ENCODE data around the gene BBS5. TPM values are rescaled to one million over a fixed set of nuclear protein-coding genes. Genes with fewer than 3 reads are reported as not detected.
"Not testable (repeated sequence)": the region's sequence is repeated elsewhere in the genome, so short reads cannot be mapped to it uniquely, and the experiment has no call there.

Gene BBS5
- total RNA-seq, 2 experiments from 2014 or later = 0.90 to 1.1 TPM

DNA sequence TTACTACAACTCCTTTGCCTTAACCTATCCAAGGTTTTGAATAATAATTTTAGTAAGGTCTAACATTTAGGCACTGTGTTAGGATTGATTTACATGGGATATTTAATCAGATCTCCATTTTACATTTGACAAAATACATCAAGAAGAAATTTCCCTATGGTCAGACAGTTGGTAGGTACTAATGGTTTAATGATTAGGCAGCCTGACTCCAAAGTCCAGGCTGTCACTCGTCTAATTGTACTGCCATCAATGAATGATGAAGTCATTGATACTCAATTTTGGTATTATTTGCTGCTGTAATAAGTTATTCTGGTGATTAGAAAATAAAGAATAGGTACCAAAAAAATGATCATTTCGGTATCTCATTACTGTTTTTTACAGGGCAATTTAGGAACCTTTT lies 14.1 kb downstream of the BBS5 start:
- CTCF ChIA-PET = interaction anchor here (1.0 to 1.1 kb wide), 2 partner anchors 12 to 35 kb away, joined by 3 read pairs; no protein-coding TSS in a partner anchor
- no peaks in the 10 kb centered on the region for H3K27me3 Mint-ChIP-seq
- H3K36me3 Mint-ChIP-seq (ENCODE audit: low read depth) = no peaks in the 10 kb centered on the region
- no peak overlapping the region for H3K4me3 Mint-ChIP-seq
- DNase-seq = no peak
- no peaks in the 10 kb centered on the region for H3K4me1 Mint-ChIP-seq
- POLR2A ChIA-PET = no interaction called here
- no peak overlapping the region for H3K27ac Mint-ChIP-seq
- H3K9me3 Mint-ChIP-seq = no peaks in the 10 kb centered on the region

DNA sequence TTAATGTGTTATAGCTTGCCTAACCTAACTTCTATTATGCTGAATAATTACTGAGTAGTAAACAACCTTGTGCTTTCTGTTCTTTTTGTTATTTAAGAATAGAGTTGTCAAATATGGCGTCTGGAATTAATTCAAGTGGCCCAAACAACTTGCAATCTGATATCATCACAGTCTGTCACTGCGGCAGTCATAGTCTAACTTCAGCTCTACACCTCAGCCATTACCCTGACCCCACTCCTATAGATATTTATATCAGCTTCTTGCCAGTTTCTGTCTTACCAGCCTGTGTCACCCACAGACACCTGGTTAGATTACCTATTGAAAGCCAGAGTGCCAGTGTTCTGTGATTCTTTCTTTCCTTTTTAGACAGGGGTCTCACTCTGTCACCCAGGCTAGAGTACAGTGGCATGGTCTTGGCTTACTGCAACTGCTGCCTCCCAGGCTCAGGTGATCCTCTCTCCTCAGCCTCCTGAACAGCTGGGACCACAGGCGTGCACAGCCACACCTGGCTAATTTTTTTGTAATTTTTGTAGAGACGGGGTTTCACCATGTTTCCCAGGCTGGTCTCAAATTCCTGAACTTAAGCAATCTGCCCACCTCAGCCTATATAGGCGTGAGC lies 16.1 kb downstream of the BBS5 start:
- H3K27me3 Mint-ChIP-seq = no peaks in the 10 kb centered on the region
- H3K27ac Mint-ChIP-seq = no peak overlapping the region
- H3K4me1 Mint-ChIP-seq = no peaks in the 10 kb centered on the region
- POLR2A ChIA-PET = no interaction called here
- no peaks in the 10 kb centered on the region for H3K9me3 Mint-ChIP-seq
- no peak overlapping the region for H3K4me3 Mint-ChIP-seq
- CTCF ChIA-PET = no interaction called here
- no peaks in the 10 kb centered on the region for H3K36me3 Mint-ChIP-seq (ENCODE audit: low read depth)
- no peak for DNase-seq

DNA sequence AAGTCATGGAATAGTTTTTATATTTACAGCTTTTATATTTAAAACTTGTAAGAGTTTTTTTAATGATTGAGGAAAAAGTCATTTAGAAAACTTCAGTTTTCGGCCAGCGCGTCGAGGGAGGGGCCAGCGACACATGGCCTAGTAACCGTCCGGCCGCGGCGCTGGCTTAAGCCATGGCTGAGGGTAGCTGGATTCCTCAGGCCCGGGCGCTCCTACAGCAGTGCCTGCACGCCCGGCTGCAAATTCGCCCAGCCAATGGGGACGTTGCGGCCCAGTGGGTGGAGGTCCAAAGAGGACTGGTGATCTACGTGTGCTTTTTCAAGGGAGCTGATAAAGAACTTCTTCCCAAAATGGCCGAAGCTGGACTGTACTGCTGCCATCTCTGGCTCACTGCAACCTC lies 25.4 kb downstream of the BBS5 start:
- CTCF ChIA-PET = no interaction called here
- Mint-ChIP-seq H3K9me3 (no peaks in the 10 kb centered on the region), H3K27me3 (no peaks in the 10 kb centered on the region), H3K4me1 (peaks cover 4% of the 10 kb centered on the region), H3K36me3 (ENCODE audit: low read depth) (no peaks in the 10 kb centered on the region), H3K27ac (no peak overlapping the region), H3K4me3 (no peak overlapping the region)
- DNase-seq = no peak
- POLR2A ChIA-PET = no interaction called here

DNA sequence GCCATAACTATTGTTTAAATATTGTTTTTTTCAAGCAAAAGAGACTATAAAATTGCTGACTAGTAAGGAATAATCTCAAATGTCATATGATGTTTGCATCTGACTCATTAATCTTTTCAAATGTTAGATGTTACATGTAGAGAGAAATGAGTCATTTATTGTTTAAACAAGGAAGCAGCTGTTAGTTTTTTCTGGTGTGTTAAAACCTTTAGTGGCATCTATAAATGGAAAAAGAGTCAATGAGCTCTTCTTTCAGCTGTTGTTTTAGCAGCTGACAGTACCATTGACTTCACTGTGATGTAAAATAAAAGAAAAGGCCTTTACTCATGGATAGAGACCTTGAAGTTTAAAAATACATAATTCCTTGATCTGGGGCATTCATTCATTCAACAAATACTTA lies 28.4 kb downstream of the BBS5 start:
- no peak for DNase-seq
- Mint-ChIP-seq H3K27ac (no peak overlapping the region), H3K9me3 (no peaks in the 10 kb centered on the region), H3K4me1 (peaks cover 4% of the 10 kb centered on the region), H3K36me3 (ENCODE audit: low read depth) (no peaks in the 10 kb centered on the region), H3K4me3 (no peak overlapping the region), H3K27me3 (no peaks in the 10 kb centered on the region)
- ChIA-PET CTCF (interaction anchor here (0.8 to 1.5 kb wide), 2 partner anchors 20 to 423 kb away, joined by 4 to 6 read pairs; no protein-coding TSS in a partner anchor), POLR2A (no interaction called here)

DNA sequence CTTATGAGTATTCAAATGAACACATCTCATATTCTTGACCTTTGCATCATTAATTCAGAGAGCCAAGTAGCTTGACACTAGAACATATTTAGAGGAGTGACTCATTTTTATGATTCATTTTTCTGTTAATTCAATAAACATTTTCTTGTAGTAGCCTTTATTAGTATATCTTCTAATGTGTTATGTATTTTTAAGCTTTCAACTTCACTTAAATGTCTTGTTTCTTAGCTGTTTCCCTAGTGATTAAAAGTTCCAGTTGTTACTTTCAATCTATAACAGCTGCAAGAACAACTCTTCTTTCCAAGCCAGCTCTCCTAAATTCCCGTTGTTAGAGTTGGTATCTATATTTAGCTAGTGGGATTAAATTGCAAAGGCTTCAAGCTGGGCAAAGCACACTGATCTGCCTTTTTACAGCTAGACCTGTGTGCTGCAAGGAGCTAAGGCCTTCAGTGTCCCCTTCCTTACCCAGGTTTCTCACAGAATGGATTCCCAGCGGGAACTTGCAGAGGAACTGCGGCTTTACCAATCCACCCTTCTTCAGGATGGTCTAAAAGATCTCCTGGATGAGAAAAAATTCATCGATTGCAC lies 30.1 kb downstream of the BBS5 start, which contains the start of gene KLHL41:
Gene KLHL41, plus strand, starts transcription at position 405 of the 588 bp plus-strand sequence. Its CDS starts 77 bp downstream, at position 482.
- POLR2A ChIA-PET = no interaction called here

DNA sequence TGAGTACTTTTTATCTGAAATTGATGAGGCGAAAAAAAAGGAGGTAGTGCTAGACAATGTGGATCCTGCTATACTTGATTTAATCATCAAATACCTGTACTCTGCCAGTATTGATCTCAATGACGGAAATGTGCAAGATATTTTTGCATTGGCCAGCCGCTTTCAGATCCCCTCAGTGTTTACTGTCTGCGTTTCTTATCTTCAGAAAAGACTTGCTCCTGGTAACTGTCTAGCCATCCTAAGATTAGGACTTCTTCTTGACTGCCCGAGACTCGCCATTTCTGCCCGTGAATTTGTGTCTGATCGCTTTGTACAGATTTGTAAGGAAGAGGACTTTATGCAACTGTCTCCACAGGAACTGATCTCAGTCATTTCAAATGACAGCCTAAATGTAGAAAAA lies 30.7 kb downstream of the BBS5 start:
- Mint-ChIP-seq H3K27me3 (no peaks in the 10 kb centered on the region), H3K4me1 (peaks cover 4% of the 10 kb centered on the region), H3K9me3 (no peaks in the 10 kb centered on the region), H3K4me3 (no peak overlapping the region), H3K27ac (no peak overlapping the region), H3K36me3 (ENCODE audit: low read depth) (no peaks in the 10 kb centered on the region)
- no peak for DNase-seq
- CTCF ChIA-PET = interaction anchor here (0.7 kb wide), 1 partner anchor 18 kb away, joined by 3 read pairs; no protein-coding TSS in a partner anchor
- POLR2A ChIA-PET = no interaction called here

More for the DNA sequence above, 30.1 kb downstream of the BBS5 start, which contains the start of gene KLHL41:
- H3K27ac Mint-ChIP-seq = no peak within 1 kb of the TSS
- no peaks in the 10 kb centered on the region for H3K36me3 Mint-ChIP-seq (ENCODE audit: low read depth)
- CTCF ChIA-PET = interaction anchor here (0.7 kb wide), 2 partner anchors 15 to 19 kb away, joined by 3 to 4 read pairs; no protein-coding TSS in a partner anchor
- DNase-seq = no peak
- H3K4me1 Mint-ChIP-seq = peaks cover 4% of the 10 kb centered on the region
- no peak within 1 kb of the TSS for H3K4me3 Mint-ChIP-seq
- H3K9me3 Mint-ChIP-seq = no peaks in the 10 kb centered on the region
- H3K27me3 Mint-ChIP-seq = no peaks in the 10 kb centered on the region

DNA sequence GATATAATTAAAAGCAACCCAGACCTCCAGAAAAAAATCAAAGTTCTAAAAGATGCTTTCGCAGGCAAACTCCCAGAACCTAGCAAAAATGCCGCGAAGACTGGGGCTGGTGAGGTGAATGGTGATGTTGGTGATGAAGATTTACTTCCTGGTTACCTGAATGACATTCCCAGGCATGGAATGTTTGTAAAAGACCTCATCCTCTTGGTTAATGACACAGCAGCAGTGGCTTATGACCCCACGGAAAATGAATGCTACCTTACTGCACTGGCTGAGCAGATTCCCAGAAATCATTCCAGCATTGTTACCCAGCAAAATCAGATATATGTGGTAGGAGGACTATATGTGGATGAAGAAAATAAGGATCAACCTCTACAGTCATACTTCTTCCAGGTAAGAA lies 31.2 kb downstream of the BBS5 start:
- no peak for DNase-seq
- no peaks in the 10 kb centered on the region for H3K27me3 Mint-ChIP-seq
- peaks cover 4% of the 10 kb centered on the region for H3K4me1 Mint-ChIP-seq
- no peaks in the 10 kb centered on the region for H3K9me3 Mint-ChIP-seq
- no peak overlapping the region for H3K4me3 Mint-ChIP-seq
- no peak overlapping the region for H3K27ac Mint-ChIP-seq
- POLR2A ChIA-PET = no interaction called here
- CTCF ChIA-PET = no interaction called here
- no peaks in the 10 kb centered on the region for H3K36me3 Mint-ChIP-seq (ENCODE audit: low read depth)

DNA sequence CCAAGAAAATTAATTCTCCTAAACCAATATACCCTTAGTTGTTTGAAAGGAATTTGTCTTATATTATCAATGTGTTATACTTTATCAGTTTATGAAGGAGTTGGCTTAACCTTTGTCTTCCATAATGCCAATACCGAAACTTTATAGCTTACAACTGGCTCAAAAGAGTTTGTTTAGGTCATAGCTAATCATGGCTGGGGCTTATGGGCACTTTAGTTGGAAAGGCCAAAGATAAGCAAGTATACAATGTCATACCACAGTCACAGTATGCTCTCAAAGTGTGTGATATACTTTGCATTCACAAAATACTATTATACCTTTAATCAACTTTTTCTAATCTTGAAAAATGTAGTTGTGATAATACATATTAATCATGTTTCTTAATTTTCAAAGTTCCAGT lies 32.5 kb downstream of the BBS5 start:
- Mint-ChIP-seq H3K4me1 (peaks cover 4% of the 10 kb centered on the region), H3K9me3 (no peaks in the 10 kb centered on the region), H3K36me3 (ENCODE audit: low read depth) (no peaks in the 10 kb centered on the region), H3K4me3 (no peak overlapping the region), H3K27me3 (no peaks in the 10 kb centered on the region), H3K27ac (no peak overlapping the region)
- no peak for DNase-seq
- ChIA-PET CTCF (no interaction called here), POLR2A (no interaction called here)

DNA sequence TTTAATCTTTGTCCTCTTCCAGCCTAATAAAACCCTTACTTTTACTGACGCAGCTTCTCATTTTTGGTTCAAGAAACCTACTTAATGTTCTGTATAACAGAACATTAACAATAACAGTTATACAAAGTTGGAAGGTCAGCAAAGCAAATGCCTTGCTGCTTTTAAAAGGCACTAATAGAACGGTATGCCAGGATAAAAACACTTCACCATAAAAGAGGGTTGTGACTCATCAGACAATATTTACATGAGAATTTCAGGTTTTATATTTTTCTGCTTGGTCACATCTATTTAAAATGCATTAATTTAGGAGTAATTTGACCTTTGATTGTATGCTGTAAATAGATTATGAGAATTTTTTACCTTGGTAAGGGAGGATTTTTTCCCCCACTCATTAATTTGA lies 33.2 kb downstream of the BBS5 start:
- no peaks in the 10 kb centered on the region for H3K36me3 Mint-ChIP-seq (ENCODE audit: low read depth)
- no peak for DNase-seq
- no peaks in the 10 kb centered on the region for H3K9me3 Mint-ChIP-seq
- POLR2A ChIA-PET = no interaction called here
- H3K4me1 Mint-ChIP-seq = peaks cover 3% of the 10 kb centered on the region
- H3K27ac Mint-ChIP-seq = no peak overlapping the region
- no peaks in the 10 kb centered on the region for H3K27me3 Mint-ChIP-seq
- H3K4me3 Mint-ChIP-seq = no peak overlapping the region
- CTCF ChIA-PET = interaction anchor here (1.1 kb wide), 1 partner anchor 11 kb away, joined by 3 read pairs; no protein-coding TSS in a partner anchor

DNA sequence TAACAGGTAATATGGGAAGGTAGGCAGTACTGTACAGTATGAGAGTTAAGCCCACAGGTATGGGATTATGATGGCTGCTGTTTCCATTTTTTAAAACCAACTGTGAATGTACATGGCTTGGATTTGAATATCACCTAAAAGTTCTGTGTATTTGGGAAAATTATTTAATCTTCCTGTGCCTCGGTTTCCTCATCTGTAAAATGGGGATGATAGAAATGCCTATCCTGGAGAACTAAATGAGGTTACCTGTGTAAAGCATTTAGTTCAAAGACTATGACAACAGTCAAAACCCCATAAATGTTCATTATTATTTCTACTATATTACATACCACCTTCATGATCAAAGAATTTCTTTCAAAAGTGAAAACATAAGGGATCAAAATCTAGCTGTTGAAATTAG lies 33.8 kb downstream of the BBS5 start:
- Mint-ChIP-seq H3K4me1 (no peaks in the 10 kb centered on the region), H3K27me3 (no peaks in the 10 kb centered on the region), H3K36me3 (ENCODE audit: low read depth) (no peaks in the 10 kb centered on the region), H3K4me3 (no peak overlapping the region), H3K9me3 (no peaks in the 10 kb centered on the region), H3K27ac (no peak overlapping the region)
- ChIA-PET POLR2A (no interaction called here), CTCF (interaction anchor here (1.1 kb wide), 1 partner anchor 12 kb away, joined by 3 read pairs; no protein-coding TSS in a partner anchor)
- DNase-seq = no peak

DNA sequence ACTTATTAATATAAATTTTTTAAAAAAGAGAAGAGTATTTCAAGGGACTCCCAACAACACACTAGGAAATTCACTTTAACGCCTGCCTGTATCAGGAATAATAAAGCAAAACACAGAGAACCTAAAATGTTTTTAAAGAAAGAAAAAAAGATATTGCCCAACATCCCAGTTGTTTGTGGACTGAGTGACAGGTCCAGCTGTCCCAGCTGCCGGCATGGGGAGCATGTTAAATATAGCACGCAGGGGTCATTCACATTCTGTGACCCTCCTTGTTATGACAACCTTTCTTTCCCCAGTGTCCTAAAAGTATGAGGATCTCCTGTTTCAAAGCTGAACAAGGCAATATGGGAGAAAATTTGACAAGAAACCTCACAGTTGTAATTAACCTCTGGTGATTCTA lies 34.6 kb downstream of the BBS5 start:
- no peaks in the 10 kb centered on the region for H3K4me1 Mint-ChIP-seq
- POLR2A ChIA-PET = no interaction called here
- no peak for DNase-seq
- H3K36me3 Mint-ChIP-seq (ENCODE audit: low read depth) = no peaks in the 10 kb centered on the region
- H3K9me3 Mint-ChIP-seq = no peaks in the 10 kb centered on the region
- no peaks in the 10 kb centered on the region for H3K27me3 Mint-ChIP-seq
- H3K27ac Mint-ChIP-seq = no peak overlapping the region
- H3K4me3 Mint-ChIP-seq = no peak overlapping the region
- CTCF ChIA-PET = interaction anchor here (1.1 kb wide), 1 partner anchor 13 kb away, joined by 3 read pairs; no protein-coding TSS in a partner anchor

DNA sequence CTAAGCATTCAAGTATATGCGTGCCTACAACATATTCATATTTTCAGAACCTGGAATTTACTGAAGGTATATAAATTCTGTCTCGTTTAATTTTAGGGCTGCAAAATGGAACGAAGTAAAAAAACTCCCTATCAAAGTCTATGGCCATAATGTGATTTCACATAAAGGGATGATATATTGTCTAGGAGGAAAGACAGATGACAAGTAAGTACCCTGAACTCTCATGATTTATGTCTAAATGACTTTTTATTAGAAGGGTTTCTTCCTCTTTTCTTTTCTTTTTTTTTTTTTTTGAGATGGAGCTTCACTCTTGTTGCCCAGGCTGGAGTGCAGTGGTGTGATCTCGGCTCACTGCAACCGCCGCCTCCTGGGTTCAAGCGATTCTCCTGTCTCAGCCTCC lies 35.5 kb downstream of the BBS5 start:
- H3K27ac Mint-ChIP-seq; H3K4me1 Mint-ChIP-seq; POLR2A ChIA-PET; H3K27me3 Mint-ChIP-seq; CTCF ChIA-PET; DNase-seq; H3K9me3 Mint-ChIP-seq; H3K36me3 Mint-ChIP-seq (ENCODE audit: low read depth); H3K4me3 Mint-ChIP-seq: not testable (repeated sequence)

DNA sequence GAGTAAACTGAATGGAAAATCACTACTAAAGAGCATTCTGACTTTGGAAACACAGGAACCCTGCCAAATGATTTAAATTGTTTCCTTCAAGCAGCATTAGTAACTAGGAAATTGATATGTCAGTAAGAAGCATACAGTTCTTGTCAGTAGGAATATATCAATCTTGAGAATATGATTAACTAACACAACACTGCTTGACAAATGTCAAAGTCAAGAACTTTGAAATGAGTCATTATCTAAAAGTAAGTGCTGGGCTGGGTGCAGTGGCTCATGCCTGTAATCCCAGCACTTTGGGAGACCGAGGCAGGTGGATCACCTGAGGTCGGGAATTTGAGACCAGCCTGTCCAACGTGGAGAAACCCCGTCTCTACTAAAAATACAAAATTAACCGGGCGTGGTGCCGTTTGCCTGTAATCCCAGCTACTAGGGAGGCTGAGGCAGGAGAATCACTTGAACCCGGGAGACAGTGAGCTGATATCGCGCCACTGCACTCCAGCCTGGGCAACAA lies 37.2 kb downstream of the BBS5 start:
- H3K9me3 Mint-ChIP-seq; H3K36me3 Mint-ChIP-seq (ENCODE audit: low read depth); H3K27ac Mint-ChIP-seq; H3K4me3 Mint-ChIP-seq; POLR2A ChIA-PET; H3K4me1 Mint-ChIP-seq; DNase-seq; CTCF ChIA-PET; H3K27me3 Mint-ChIP-seq: not testable (repeated sequence)

DNA sequence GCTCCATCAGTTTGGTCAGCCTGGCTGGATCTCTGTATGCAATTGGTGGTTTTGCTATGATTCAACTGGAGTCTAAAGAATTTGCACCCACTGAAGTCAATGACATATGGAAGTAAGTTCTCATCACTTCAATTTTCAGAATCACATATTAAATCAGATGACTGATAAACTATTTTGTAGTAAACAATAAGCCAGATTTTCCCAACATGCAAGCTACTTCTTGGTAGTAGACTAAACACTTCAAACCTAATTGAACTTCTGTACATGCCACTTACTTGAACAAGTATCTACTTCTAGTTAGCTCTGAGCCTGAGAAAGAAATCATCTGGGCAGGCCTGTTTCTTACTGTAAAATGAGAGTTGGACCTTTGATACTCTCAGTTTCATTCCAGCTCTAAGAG lies 41.6 kb downstream of the BBS5 start:
- no peaks in the 10 kb centered on the region for H3K4me1 Mint-ChIP-seq
- no peaks in the 10 kb centered on the region for H3K9me3 Mint-ChIP-seq
- no peak overlapping the region for H3K4me3 Mint-ChIP-seq
- no peak overlapping the region for H3K27ac Mint-ChIP-seq
- H3K36me3 Mint-ChIP-seq (ENCODE audit: low read depth) = no peaks in the 10 kb centered on the region
- POLR2A ChIA-PET = no interaction called here
- CTCF ChIA-PET = interaction anchor here (0.7 to 1.2 kb wide), 2 partner anchors 8 to 408 kb away, joined by 3 read pairs; no protein-coding TSS in a partner anchor
- no peaks in the 10 kb centered on the region for H3K27me3 Mint-ChIP-seq
- no peak for DNase-seq
